ENCODE results near the gene F12.

Gene F12

GRCh38 chr5:177409043-177409801, at the start of gene F12:
TSS of gene F12 (minus strand) at chr5:177409564. CDS start at chr5:177409527, 37 bp downstream.
- TF ChIP-seq, protein P1, sequence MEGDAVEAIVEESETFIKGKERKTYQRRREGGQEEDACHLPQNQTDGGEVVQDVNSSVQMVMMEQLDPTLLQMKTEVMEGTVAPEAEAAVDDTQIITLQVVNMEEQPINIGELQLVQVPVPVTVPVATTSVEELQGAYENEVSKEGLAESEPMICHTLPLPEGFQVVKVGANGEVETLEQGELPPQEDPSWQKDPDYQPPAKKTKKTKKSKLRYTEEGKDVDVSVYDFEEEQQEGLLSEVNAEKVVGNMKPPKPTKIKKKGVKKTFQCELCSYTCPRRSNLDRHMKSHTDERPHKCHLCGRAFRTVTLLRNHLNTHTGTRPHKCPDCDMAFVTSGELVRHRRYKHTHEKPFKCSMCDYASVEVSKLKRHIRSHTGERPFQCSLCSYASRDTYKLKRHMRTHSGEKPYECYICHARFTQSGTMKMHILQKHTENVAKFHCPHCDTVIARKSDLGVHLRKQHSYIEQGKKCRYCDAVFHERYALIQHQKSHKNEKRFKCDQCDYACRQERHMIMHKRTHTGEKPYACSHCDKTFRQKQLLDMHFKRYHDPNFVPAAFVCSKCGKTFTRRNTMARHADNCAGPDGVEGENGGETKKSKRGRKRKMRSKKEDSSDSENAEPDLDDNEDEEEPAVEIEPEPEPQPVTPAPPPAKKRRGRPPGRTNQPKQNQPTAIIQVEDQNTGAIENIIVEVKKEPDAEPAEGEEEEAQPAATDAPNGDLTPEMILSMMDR (IDR thresholded peaks at IDR 0.05; ENCODE audit: low read depth, low read length) = no peak
- no peak for TF ChIP-seq MAX (IDR thresholded peaks at IDR 0.05; ENCODE audit: low read depth, low read length)
- no peak for TF ChIP-seq POLR2A (IDR thresholded peaks at IDR 0.05; ENCODE audit: extremely low read depth, insufficient read length)
- TF ChIP-seq MYC (IDR thresholded peaks at IDR 0.05; ENCODE audit: low read depth, low read length) = no peak
- no peak for DNase-seq (ENCODE audit: low read depth)

DNA sequence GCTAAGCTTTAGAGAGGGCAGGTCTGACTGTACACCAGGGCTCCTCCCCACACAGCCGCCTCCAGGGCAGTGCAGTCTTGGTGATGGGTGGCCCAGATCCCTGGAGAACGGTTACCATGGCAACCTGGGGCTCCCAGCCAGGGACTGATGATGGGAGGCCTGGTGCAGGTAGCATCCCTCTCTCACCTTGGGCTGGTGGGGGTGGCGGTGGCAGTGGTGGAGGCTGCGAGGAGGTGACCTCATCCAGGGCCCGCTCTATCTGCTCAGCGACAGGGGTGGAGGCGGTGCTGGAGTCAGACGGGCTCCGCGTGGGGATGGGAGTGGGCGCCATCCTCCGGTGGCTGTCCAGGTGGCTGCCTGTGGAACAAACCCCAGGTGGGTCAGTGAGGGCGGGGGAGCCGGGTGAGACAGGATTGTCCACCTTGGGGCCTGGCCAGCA, 49.6 kb upstream of the F12 start:
- TF ChIP-seq MYC (IDR thresholded peaks at IDR 0.05; ENCODE audit: low read depth, low read length) (no peak), MAX (IDR thresholded peaks at IDR 0.05; ENCODE audit: low read depth, low read length) (no peak), POLR2A (IDR thresholded peaks at IDR 0.05; ENCODE audit: extremely low read depth, insufficient read length) (no peak)
- TF ChIP-seq, protein P1 (IDR thresholded peaks at IDR 0.05; ENCODE audit: low read depth, low read length) = no peak
- no peak overlapping the region for H3K4me3 ChIP-seq (ENCODE audit: low read depth, low read length)
- no peak for DNase-seq (ENCODE audit: low read depth)

More at GRCh38 chr5:177409043-177409801, at the start of gene F12:
- H3K4me3 ChIP-seq (ENCODE audit: low read depth, low read length) = no peak within 1 kb of the TSS

- no peak for DNase-seq (ENCODE audit: low read depth)
- TF ChIP-seq MYC (IDR thresholded peaks at IDR 0.05; ENCODE audit: low read depth, low read length) = no peak
- TF ChIP-seq, protein P1 (IDR thresholded peaks at IDR 0.05; ENCODE audit: low read depth, low read length) = no peak
- no peak for TF ChIP-seq POLR2A (IDR thresholded peaks at IDR 0.05; ENCODE audit: extremely low read depth, insufficient read length)
- TF ChIP-seq MAX (IDR thresholded peaks at IDR 0.05; ENCODE audit: low read depth, low read length) = no peak
- no peak overlapping the region for H3K4me3 ChIP-seq (ENCODE audit: low read depth, low read length)
These were observed 48.7 kb upstream of the F12 start for GRCh38 chr5:177457852-177458681.

- no peak for TF ChIP-seq MYC (IDR thresholded peaks at IDR 0.05; ENCODE audit: low read depth, low read length)
- TF ChIP-seq, protein P1 (IDR thresholded peaks at IDR 0.05; ENCODE audit: low read depth, low read length) = peak; percentile 30
- TF ChIP-seq POLR2A (IDR thresholded peaks at IDR 0.05; ENCODE audit: extremely low read depth, insufficient read length) = no peak
- DNase-seq (ENCODE audit: low read depth) = peak; percentile 88
- H3K4me3 ChIP-seq (ENCODE audit: low read depth, low read length) = no peak overlapping the region
These were observed 47.9 kb upstream of the F12 start for GRCh38 chr5:177456976-177457851.

DNA sequence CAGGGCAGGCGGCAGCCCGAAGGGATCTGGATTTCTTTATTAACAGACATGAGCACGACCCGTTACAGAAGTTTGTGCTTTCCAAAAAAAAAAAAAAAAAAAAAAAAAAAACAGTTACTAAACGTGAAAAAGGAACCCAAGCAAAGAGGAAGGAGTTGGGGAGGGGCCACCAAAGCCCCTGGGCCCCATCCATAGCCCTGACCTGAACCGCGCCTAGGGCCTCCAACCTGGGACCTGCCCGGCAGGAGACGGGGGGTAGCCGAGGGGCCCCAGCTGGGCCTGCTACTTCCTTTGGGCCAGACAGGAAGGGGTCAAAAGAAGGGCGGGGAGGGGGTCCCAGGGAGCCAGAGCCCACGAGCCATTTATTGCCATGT, 47.2 kb upstream of the F12 start:
- no peak for DNase-seq (ENCODE audit: low read depth)
- TF ChIP-seq MYC (IDR thresholded peaks at IDR 0.05; ENCODE audit: low read depth, low read length) (no peak), MAX (IDR thresholded peaks at IDR 0.05; ENCODE audit: low read depth, low read length) (0 out of 2 replicates have a peak, but pooled peaks have one; percentile 1)
- TF ChIP-seq, protein P1 (IDR thresholded peaks at IDR 0.05; ENCODE audit: low read depth, low read length) = no peak
- no peak overlapping the region for H3K4me3 ChIP-seq (ENCODE audit: low read depth, low read length)

All from NB4 (cell line).